HG03469 (cell line): ENCODE measurements around the gene MSI2.

Experiments used
- ATAC-seq: cut with Tn5 transposase; IDR thresholded peaks from one replicate; pipeline ENCODE4 v1.9.1; 2021; ENCODE audit warnings: mild to moderate bottlenecking, moderate library complexity, moderate number of reproducible peaks; ENCODE audit not compliant: unreplicated experiment

Gene MSI2

GRCh38 chr17:57559634-57560318 lies 303.5 kb downstream of the MSI2 start:
- no peak for ATAC-seq

GRCh38 chr17:57560319-57560705 lies 304.0 kb downstream of the MSI2 start:
- ATAC-seq = no peak

GRCh38 chr17:57561072-57561861 lies 304.9 kb downstream of the MSI2 start:
- no peak for ATAC-seq

- ATAC-seq = no peak
These were observed 305.9 kb downstream of the MSI2 start for GRCh38 chr17:57562184-57562698.

- ATAC-seq = no peak
These were observed 307.6 kb downstream of the MSI2 start for GRCh38 chr17:57563958-57564357.

GRCh38 chr17:57565176-57565575 lies 308.9 kb downstream of the MSI2 start:
- ATAC-seq = no peak

- no peak for ATAC-seq
These were observed 310.4 kb downstream of the MSI2 start for GRCh38 chr17:57566721-57567120.

GRCh38 chr17:57567251-57567650 lies 310.9 kb downstream of the MSI2 start:
- no peak for ATAC-seq

GRCh38 chr17:57568340-57568739 lies 312.0 kb downstream of the MSI2 start:
- ATAC-seq = no peak

GRCh38 chr17:57569021-57569420 lies 312.7 kb downstream of the MSI2 start:
- ATAC-seq = no peak

- ATAC-seq = no peak
These were observed 313.5 kb downstream of the MSI2 start for GRCh38 chr17:57569853-57570252.

- no peak for ATAC-seq
These were observed 314.5 kb downstream of the MSI2 start for GRCh38 chr17:57570724-57571344.

- ATAC-seq = no peak
These were observed 315.7 kb downstream of the MSI2 start for GRCh38 chr17:57572062-57572461.

- no peak for ATAC-seq
These were observed 316.3 kb downstream of the MSI2 start for GRCh38 chr17:57572600-57572999.

GRCh38 chr17:57574040-57574513 lies 317.8 kb downstream of the MSI2 start:
- ATAC-seq = no peak

- ATAC-seq = no peak
These were observed 320.4 kb downstream of the MSI2 start for GRCh38 chr17:57576744-57577143.

- ATAC-seq = no peak
These were observed 321.7 kb downstream of the MSI2 start for GRCh38 chr17:57577751-57578607.

- no peak for ATAC-seq
These were observed 322.4 kb downstream of the MSI2 start for GRCh38 chr17:57578608-57579225.

GRCh38 chr17:57579245-57579644 lies 322.9 kb downstream of the MSI2 start:
- no peak for ATAC-seq

- no peak for ATAC-seq
These were observed 323.9 kb downstream of the MSI2 start for GRCh38 chr17:57580055-57580739.
